ENCODE measurements around the gene LRRC38.

LRRC38 gene

DNA sequence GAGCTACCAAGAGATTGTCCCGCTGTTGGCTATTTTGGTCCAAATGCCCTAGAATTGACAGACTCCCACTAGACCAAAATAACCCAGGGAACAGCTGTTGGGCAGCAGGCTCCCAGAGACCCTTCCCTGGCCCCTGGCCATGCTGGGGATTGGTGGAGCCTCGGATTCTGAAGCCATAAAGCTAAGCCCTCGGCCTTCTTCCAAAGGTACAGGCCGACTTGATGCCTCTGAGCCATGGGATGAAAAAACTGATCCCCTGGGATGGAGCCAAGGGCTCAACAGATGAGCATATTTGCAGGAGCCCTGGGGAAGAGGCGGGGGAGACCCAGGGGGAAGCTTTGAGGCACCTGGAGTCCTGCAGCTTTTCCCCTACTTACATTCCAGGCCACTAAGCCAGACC is 1.0 kb upstream of the LRRC38 start:
- no peak for DNase-seq

DNA sequence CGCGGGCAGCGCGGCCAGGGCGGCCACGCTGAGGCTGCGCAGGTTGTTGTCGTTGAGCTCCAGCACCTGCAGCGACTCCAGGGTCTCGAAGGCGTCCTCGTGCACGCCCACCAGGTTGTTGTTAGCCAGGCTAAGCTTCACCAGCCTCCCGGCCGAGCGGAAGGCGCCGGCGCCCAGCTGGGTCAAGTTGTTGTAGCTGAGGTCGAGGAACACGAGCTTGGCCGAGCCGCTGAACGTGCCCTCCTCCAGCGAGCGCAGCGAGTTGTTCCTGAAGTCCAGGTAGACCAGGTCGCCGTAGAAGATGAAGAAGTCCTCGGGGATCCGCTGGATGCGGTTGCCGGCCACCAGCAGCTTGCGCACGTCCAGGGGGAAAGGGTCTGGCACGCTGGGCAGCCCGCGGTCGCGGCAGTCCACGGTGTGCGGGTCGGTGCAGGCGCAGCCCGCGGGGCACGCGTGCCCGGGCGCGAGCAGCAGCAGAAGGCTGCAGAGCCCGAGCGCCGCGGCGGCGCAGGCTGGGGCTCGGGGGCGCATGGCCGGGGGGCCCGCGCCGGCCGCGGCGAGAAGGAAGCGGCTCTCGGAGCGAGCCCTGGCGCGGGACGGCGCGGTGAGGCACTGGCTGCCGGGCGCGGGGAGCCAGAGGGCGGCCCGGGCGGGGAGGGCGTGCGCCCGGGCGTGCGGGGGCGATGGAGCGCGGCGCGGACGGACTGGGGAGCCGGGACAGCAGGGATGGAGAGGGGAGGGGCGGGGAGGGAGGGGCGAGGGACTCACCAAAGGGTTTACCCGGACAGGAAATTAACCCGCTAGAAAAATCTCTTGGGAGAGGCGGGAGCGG is 524 bp downstream of the LRRC38 start:
- no peak for DNase-seq

DNA sequence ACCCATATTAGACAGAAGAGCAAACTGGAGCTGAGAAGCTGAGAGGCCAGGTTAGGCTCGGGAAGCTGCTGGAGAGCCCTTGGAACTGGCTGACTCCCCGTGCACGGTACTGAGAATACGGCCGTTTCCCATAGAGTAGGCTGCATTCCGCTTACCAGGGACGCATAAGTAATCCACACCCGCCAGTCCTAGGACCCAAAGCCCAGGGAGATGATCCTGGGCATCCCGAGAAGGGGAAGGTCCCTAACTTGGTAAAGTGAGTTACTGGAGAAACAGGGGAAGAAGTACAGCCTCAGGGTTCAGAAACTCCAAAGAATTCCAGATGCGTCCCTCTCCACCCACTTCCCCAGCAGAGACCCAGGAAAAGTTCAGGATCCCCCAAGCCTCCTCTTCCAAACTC is 1.3 kb downstream of the LRRC38 start:
- DNase-seq = no peak

DNA sequence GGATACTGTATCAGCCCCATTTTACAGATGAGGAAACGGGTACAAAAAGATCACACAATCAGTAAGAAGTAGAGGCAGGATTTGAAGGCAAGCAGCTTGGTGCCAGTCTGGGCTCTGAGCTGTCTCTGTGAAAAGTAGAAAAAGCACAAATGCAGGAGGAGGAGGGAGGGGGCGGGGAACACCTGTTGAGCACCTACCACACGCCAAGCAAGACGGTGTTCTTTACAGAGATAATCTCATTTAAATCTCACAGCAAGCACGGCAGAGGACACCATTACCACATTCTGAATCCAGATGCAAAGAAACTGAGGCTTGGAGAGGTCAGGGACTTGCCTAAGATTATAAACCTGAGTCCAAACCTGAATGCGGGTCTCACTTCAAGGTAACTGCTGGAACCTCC is 3.3 kb downstream of the LRRC38 start:
- no peak for DNase-seq

DNA sequence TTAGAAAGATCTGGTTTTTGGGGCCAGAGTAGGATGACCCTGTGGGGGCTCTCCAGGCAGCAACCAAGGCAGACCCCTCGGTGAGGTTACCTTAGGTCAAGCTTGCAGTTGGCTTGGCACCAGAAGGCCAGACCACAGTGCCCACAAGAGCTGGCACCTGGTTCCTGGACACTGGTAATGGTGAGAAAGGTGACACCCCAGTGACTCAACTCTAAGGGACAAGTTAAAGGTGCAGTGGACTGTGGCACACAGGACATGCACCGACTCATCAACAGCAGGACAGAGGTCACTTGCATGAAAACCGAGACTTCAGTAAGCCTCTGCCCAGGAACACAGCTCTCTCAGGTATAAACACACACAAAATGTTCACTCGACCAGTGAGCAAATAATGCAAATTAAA is 6.7 kb downstream of the LRRC38 start:
- DNase-seq = no peak

DNA sequence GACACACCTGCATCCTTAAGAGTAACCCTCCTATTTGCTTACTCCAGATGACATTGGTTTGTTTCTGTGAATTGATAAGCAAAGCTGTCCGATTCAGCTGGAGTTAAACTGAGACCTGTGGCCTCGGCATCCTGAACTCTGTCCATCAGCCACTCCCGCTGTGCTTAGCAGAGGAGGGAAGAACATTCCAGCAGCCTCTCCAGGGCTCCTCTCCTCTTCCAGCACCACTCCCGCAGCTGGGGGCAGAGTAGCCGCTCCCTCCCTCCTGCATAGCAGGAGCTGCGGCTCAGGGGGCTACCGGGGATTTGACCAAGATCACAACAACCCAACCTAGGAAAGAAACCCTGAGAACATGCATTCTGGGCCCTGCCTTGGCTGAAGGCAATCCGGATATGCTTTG is 8.8 kb downstream of the LRRC38 start:
- no peak for DNase-seq

DNA sequence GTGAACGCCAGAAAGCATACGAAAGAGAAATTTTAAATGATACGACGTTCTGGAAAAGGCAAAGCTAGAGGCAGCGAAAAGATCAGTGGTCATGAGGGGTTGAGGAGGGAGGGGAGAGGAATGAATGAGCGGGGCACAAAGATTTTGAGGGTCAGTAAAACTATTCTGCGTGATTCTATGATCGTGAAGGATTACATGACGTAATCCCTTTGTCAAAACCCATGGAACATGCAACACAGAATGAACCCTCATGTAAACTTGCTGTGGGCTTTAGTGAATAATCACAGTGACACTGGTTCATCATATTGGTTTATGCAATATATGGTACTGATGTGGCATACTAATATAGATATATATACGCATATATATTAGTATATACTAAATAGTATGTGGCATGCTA is 13.0 kb downstream of the LRRC38 start:
- DNase-seq = no peak

DNA sequence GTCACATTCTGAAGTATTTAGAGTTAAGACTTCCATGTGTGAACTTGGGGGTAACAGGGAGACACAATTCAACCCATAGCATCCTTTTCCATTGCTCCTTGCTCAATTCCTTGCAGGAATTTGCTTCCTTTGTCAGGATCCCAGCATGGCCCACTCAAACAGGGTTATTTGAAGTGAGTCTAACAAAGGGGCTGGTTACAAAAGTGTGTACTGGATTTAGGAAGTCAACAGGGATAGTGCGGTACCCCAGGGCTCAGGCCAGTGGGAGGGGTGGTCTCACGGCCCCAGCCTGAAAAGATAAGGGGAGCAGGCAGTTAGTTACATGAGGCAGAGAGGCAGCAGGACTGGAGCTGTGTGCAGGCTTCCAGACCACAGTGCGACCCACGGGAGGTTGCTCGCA is 14.4 kb downstream of the LRRC38 start:
- no peak for DNase-seq

DNA sequence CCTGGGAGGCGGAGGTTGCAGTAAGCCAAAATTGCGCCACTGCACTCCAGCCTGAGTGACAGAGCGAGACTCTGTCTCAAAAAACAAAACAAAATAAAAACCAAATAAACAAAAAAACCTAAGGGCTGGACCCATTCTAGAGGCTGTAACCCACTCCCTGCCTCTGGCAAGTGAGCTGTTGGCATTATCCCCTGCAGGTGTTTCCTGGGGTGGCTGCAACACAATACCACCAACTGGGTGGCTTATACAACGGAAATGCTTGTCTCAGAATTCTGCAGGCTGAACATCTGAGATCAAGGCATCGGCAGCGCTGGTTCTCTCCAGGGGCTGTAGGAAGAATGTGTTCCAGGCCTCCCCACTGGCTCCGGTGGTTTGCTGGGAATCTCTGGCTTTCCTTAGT is 15.2 kb downstream of the LRRC38 start:
- no peak for DNase-seq

DNA sequence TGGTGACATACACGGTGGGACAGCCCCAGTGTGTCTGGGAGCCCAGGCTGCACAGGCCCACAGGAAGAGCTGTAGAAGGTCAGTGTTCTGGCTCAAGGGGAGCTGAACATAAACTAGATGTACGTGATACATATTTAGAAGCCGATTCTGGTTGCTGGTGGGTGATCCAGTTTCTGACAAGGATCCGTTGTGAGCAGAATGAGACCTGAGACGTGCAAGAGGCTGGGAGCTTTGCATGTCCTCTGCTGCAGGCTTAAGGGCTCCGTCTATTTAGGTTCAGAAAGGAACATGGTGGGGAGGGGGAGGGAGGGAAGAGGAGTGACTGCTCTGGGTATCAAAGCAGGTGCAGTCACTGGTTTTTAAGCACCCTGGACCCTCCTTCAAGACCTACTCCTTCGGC is 18.6 kb downstream of the LRRC38 start:
- DNase-seq = no peak

DNA sequence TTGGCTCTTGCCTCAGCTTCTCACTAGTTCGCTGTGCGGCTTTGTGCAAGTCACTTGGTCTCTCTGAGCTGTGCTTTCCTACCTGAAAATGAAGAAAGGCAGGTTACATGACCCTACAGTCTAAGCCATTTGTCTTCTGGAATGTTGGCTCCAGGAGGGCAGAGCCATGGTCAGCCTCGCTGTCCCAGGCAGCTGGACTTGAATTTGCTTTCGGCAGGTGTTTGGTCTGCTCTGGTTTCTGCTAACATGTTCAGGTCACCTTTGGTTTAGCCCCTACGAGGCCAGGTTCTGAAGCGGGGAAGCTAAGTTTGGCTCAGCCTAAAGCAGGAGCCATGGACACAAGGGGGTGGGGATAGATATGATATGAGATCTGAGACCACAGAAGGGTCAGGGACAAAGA is 19.1 kb downstream of the LRRC38 start:
- DNase-seq = no peak

DNA sequence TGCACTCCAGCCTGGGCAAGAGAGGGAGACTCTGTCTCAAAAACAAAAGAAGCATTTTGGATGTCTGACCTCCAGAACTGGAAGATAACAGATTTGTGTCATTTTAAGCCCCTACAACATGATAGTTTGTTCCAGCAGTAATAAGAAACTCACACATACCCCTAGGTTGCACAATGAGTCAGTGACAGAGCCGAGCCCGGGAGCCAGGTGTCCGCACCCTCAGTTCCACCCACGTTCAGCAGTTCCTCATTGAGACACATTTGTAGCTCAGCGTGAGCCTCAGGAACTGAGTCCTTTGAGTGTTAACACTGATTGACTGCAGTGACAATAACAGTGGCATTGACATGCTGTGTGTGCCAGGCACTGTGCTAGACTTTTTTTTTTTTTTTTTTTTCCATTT is 19.8 kb downstream of the LRRC38 start:
- no peak for DNase-seq

DNA sequence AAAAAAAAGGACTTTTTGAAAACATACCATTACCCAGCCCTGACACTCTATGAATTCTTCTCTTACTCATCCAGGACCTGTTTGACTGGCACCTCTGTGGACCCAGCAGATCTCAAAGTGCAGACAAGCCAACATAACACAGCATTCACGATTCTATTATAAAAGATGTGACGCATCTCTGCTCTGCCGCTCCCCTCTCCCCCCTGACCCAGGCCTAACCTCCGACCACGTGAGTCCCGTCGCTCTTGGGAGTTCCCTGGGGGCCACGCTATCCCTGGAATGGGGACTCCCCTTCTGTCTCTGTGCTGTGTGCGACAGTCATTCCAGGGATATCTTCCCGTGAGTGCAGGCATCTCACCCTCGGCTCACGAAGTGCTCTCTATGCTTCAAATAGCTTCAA is 21.1 kb downstream of the LRRC38 start:
- DNase-seq = no peak

DNA sequence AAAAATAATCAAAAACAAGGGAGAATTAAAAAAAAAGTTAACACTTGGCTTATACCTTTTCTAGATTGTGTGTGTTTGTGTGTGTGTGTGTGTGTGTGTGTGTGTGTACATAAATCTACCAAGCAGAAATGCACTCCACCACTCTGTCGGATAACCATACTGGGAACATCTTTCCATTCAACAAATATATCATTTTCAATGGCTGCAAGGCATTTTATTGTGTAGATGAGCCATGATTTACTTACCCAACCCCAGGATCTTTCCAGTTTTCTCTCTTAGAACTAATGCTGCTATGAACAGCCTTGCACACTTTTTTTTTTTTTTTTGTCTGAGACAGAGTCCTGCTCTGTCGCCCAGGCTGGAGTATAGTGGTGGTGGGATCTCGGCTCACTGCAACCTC is 25.8 kb downstream of the LRRC38 start:
- DNase-seq = no peak

DNA sequence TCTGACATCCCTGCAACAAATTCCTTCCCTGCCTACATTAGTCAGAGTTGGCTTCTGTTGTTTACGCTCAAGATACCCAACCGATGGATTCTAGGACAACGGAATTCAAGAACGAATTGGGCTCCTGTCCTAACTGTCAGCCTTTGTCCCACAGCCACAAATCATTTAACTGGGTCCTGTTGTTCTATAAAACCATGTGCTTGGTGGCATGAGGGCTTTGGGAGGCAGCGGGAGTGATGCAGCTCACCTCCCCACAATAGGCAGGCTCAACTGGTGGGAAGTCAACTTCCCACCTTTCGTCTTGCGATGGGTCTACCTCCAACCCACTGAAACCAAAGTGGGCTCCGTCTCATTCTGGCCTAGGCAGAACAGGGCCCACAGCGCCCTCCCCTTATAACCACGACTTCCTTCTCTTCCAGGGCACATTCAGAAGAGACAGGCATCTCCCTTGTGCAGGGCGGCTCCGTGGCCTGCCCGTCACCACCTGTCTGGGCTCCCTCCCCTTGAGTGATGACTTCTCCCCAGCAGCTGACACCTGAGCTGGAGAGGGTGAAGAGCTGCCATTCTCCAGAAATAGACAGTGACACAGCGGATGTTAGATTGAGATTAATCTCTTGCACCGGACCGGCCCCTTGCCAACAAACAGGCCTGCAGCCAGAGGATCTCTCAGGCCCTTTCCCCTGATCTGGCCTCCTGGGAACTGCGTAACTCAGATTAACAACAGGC is 26.5 kb downstream of the LRRC38 start:
- DNase-seq = no peak

DNA sequence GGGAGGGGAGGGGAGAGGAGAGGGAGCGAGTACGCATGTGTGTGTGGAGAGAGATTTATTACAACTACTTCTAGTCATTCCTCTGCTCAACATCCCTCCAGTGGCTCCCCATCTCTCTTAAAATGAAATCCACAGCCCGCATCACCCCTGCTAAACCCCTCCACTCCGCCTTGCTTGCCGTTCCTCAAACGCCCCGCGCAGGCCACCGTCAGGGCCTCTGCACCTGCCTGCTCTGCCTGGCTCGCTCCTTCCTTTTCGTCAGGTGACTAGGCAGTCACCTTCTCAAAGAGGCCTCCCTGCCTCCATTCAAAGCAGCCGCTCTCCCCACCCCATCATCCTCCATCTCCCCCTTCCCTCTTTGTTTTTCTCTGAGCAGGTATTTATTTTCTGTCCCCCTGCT is 29.9 kb downstream of the LRRC38 start:
- no peak for DNase-seq

DNA sequence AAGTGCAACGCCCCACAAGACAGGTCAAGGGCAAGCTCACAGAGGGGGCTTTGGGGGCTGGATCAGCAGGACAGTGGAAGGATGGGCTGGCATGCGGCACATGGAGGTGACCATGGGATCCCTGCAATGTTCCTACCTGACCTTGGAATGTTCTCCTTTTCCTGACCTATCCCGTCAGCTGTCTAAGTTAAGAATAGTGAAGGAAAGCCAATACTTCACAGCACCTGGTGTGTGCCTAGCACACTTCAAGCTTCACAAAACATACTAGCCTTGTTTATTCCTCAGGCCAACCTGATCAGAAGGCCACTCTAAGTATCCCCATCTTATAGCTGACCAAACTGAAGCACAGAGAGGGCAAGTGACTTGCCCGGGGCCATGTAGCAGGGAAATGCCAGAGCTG is 31.2 kb downstream of the LRRC38 start:
- no peak for DNase-seq

DNA sequence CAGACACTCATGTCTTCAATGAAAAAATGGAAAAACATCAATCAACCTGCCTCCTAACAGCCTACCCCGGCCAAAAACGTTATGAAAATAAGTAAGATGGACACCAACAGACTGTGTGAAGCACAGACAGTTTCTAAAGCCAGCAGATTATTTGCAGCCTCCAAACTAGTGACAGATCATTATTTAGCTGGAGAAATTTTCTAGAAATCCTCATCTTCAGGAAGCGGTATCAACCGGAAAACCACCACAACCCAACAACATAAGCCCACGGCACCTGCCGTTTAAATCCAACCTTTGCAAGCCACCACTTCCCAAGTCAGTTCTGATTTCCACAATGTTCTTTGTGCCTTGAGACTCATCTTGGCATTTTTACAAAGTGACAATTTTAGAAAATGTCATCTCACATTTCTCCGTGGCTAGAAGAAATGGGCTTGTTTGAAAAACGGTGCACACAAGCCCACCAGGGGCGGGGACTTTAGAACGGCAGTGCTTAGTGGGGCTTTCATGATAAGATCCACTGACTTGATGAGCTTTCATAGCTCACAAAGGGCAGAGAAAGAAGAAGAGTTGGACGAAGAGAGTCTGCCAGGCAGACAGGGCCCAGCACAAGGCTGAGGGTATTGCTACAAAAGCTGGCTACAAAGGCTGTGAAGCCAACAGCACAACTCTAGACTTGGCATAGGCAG is 34.5 kb downstream of the LRRC38 start:
- no peak for DNase-seq

DNA sequence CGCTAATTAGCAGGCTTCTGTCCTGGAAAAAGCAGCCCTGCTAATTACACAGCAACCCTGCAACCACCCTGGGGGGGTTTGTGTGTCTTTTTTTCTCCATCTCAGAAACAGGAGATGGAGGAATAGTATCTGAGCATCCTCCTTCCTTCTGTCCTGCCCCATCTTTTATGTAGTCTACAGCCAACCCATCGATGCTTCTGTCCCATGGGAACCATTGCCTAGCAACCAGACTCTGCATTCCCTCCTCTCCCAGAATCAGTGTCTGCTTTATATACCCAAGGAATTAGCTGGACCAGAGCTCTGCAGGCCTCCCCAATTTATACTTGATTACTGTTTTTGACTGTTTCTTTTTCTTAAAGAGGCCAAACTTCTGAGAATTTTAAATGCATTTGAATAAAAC is 35.1 kb downstream of the LRRC38 start:
- no peak for DNase-seq

DNA sequence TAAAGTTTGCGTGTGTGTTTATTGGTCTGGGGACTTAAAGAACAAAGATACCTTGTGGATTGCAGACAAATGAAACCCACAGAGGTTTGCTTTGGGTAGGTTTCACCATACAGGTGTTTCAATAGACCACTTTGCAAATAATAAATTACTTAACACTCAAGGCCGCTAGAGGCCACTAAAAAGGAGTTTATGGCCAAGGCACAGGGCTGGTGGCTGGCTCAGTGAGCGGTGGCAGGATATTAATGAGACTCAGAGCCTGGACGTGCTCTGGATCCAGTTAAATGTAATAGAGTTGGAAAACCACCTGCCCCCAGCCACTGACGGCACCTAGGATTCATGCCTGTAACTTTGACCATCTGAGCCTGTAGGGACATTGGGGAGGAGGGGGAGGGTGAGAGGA is 44.5 kb downstream of the LRRC38 start:
- no peak for DNase-seq

DNA sequence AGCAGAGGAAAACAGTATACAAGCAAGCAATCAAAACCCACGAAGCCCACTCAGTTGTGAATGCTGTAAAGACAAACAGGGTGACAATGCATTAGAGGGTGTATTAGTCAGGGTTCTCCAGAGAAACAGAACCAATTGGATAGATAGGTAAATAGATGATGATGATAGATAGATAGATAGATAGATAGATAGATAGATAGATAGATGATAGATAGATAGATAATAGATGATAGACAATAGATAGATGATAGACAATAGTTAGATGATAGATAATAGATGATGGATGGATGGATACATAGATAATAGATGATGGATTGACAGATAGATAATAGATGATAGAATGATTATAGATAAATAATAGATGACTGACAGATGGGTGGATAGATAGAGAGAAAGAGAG is 48.3 kb downstream of the LRRC38 start:
- DNase-seq = no peak

DNA sequence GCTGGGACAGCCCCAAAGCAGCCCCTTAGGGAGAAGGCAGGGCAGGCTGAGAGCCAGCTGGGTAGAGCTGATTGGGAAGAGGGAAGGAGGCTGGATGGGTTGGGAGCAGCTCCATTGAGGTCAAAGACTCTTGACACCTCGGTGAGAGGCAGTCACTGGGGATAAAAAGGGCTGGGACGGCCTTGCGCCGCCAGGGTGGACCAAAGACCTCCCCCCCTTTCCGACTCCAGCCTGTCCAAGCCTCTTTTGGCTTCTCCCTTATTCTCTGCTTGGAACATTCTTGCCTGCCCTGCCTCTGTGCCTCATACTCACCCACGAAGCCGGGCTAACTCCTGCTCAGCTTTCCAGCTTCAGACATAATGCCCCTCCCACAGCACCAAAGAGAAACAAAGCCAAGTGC is 51.1 kb downstream of the LRRC38 start:
- no peak for DNase-seq

DNA sequence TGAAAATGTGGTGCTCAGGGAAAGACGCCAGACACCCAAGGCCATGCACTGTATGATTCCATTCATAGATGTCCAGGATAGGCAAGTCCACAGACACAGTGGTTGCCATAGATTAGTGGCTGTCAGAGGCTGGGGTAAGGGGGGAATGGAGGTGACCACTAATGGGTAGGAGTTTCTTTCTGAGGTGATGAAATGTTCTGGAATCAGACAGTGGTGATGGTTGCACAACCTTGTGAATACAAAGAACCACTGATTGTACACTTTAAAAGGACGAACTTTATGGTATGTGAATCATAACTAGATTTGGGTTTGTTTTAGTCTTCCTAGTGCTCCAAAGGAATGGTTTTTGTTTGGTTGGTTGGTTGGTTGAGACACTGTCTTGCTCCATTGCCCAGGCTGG is 51.8 kb downstream of the LRRC38 start:
- no peak for DNase-seq

DNA sequence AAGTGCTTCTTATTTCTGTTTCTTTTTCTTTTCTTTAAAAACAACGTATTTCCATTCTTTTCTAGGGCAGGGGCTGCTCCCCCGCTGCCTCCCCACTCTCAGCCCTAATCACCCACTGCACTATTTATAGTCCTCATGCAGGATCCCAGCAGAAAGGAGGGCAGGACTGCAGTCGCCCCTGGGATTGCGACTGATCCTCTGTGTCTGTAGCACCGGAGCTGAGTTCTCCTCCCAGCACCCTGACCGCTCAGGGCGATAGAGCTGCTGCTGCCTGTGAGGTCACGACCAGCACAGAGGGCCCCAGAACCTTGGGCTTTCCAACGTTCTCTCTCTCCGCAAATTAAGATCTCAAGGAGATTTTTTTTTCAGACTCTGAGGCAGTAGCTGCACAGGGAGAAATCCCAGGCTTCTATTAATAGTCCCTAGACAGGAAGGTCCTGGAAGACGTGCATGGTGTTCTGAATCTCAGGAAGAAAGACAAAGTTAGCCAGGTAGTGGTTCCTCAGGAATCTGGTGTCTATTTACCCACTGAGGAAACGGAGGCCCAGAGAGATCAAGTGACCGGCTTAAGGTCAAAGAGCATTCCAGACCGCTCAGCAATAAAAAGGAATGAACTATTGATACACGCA is 56.8 kb downstream of the LRRC38 start:
- DNase-seq = no peak

All from stimulated activated naive CD4-positive, alpha-beta T cell (primary cell).